ENCODE data around the gene DUSP23. TPM values are rescaled to one million over a fixed set of nuclear protein-coding genes. Genes with fewer than 3 reads are reported as not detected.

Gene DUSP23
- total RNA-seq, 1 donor from 2014 or later = 54.8 TPM

- DNase-seq (ENCODE audit: low spot score) = no peak
These were observed 3.0 kb downstream of the DUSP23 start for GRCh38 chr1:159783724-159784123.

DNA sequence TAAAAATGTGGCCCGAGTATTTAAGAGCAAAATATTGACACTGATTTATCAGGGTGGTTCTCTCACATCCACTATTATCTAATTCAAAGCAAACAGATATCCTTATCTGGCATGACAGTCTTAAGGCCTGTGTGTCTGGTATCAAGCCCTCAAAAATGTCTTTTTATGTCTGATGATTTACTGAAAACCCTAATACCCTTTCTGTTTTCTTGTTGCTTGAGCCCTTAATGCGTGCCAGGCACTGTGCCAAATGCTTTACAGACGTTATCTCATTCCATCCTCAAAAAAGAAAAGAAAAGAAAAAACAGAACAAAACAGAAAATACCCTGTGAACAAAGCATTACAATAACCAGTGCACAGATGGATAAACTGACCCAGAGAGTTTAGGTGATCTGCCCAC lies 5.7 kb downstream of the DUSP23 start:
- DNase-seq (ENCODE audit: low spot score) = no peak

DNA sequence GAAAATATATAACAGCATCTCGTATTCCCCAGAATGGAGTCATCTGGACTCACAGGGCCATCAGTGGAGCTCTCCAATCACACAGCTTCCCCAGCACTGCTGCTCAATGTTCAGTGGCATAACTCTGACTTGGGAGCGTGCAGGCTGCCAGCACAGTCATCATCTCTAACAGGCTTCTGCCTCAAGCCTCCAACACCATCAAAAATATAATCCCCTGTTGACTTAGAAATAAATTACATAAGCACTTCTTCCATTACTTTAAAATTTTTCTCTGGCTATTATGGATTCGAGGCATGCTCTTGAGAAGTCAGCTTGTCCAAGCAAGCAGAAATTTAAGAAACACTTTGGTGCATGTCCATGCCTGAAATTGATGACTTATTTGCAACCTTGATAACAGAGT lies 6.2 kb downstream of the DUSP23 start:
- DNase-seq (ENCODE audit: low spot score) = no peak

DNA sequence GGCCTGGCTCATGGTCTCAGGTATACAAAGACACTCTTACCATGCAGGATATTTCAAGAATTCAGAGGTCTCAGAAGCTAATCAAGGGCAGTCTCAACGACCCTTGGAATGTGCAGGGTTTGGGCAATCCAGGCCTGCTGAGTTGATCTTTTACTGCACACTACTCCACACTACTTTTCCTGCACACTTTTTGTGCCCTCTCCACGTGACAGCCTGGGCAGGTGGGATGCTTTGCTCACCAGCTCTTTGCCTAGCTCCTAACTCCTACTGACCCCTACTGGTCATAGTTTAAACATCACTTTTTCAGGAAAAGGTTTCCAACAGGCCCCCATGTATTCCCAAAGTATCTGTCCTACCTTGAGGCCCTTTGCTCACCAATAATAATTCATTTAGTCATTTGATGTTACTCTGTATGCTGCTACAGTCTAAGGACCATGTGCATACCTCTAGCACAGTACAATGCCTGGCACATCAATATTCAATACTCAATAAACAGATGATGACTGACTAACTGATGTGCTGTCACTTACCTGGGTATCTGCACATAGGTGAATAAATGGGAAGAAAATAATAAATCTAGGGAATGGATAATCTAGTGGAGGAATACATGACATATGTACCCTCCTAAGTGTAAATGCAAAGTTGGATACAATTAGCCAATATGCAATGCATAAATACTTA lies 9.6 kb downstream of the DUSP23 start:
- DNase-seq (ENCODE audit: low spot score) = no peak

GRCh38 chr1:159791031-159791430 lies 10.3 kb downstream of the DUSP23 start:
- no peak for DNase-seq (ENCODE audit: low spot score)

DNA sequence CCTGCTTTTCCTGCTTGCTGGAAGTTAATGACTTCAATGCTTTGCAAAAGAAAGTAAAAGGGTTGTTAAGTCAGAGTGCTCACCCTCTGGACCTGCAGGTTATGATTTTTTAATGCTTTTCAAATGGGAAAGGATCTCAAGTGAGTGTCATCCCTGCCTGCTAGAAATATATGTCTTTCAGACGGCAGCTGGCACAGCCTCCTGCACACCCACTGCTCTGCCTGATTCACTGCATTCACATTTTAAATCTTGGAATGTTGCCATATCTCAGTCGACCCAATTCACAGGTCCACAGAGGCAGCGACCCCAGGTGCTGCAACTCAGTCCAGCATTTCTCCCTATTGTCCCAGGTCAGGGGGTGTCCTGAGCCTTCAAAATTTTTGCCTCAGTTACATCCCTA lies 10.7 kb downstream of the DUSP23 start:
- no peak for DNase-seq (ENCODE audit: low spot score)

DNA sequence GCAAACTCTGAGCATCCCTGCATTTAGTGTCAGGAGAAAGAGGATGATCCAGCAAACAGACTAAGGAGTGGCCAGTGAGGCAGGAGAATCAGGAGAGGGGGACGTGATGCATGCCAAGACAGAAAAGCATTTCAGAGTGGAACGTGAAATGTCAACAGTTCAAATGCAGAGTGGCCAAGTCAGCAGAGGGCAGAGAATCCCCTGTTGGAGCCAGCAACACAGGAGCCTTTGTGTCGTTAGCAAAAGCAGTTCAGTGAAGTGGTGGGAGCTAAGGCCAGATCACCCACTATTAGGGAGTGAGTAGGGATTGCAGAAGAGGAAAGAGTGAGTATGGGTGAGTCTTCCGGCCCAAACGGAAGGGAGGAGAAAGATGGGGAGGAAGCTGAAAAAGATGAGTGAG lies 14.8 kb downstream of the DUSP23 start:
- DNase-seq (ENCODE audit: low spot score) = no peak

- no peak for DNase-seq (ENCODE audit: low spot score)
These were observed 18.1 kb downstream of the DUSP23 start for GRCh38 chr1:159798893-159799292.

- no peak for DNase-seq (ENCODE audit: low spot score)
These were observed 18.8 kb downstream of the DUSP23 start for GRCh38 chr1:159799446-159799985.

GRCh38 chr1:159800177-159800930 lies 19.6 kb downstream of the DUSP23 start:
- DNase-seq (ENCODE audit: low spot score) = no peak

DNA sequence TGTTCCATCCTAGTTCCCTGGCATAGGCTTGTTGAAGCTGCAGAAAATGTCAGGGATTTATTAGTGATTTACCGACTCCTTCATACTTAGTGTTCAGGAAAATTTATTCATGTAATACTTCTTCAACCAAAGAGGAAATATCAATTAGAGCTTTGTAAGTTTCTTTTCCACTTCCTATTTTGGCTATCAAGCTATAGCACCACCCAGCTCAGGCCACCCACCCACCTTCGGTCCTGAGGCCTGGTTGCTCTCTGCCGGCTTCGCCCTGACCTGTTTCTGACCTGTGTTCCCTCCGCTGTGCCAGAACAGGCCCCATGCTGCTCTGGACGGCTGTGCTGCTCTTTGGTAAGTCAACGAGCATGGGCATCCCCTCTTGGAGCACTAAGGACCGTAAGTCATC lies 21.3 kb downstream of the DUSP23 start, which contains the start of gene FCRL6:
FCRL6 (plus strand) TSS at position 250 of the 400 bp plus-strand sequence; CDS start at position 315, 65 bp downstream.
- DNase-seq (ENCODE audit: low spot score) = no peak

DNA sequence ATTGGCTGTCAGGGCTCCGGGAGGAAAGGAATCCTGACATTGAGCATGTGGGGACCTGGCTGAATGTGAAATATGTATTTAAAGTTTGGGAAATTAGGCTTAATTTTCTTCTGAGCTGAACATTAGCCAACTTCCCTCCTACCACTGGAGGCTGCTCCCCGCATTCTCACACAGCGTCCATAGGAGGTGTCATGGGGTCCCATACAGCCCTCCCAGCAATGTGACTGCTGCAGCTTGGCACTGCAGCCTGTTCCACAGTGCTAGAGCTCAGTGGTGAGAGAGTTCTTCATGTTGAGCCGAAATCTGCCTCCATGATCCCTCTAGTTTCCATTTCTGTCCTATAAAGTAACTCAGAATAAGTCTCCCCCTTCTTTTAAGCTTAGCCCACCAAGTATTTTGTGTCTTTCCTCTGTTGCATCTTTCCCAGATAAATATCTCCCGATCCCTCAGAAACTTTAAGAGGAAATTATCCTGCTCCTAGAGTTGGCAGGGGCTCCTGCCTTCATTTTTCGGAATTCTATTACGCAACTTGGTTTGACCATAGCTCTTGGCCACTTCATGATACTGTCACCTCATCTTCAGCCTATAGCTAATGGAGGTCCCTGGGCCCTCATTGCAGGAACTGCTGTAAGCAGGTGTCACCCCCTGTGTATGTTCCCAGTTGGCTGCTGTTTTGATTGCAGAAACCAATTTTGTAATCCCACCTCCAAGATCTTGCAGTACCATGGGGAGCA lies 23.4 kb downstream of the DUSP23 start:
- no peak for DNase-seq (ENCODE audit: low spot score)

GRCh38 chr1:159804924-159805323 lies 24.2 kb downstream of the DUSP23 start:
- no peak for DNase-seq (ENCODE audit: low spot score)

DNA sequence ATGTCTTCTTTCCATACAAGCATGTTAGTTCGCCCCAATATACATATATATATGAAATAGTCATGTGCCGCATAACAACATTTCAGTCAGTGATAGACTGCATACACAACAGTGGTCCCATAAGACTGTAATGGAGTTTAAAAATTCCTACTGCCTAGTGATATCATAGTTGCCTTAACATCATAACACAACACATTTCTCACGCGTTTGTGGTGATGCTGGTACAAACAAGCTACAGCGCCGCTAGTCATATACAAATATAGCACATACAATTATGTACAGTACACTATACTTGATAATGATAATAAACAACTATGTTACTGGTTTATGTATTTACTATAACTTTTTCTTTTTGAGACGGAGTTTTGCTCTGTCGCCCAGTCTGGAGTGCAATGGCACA lies 35.2 kb downstream of the DUSP23 start:
- DNase-seq (ENCODE audit: low spot score) = no peak

GRCh38 chr1:159817276-159818041 lies 36.7 kb downstream of the DUSP23 start:
- DNase-seq (ENCODE audit: low spot score) = no peak

DNA sequence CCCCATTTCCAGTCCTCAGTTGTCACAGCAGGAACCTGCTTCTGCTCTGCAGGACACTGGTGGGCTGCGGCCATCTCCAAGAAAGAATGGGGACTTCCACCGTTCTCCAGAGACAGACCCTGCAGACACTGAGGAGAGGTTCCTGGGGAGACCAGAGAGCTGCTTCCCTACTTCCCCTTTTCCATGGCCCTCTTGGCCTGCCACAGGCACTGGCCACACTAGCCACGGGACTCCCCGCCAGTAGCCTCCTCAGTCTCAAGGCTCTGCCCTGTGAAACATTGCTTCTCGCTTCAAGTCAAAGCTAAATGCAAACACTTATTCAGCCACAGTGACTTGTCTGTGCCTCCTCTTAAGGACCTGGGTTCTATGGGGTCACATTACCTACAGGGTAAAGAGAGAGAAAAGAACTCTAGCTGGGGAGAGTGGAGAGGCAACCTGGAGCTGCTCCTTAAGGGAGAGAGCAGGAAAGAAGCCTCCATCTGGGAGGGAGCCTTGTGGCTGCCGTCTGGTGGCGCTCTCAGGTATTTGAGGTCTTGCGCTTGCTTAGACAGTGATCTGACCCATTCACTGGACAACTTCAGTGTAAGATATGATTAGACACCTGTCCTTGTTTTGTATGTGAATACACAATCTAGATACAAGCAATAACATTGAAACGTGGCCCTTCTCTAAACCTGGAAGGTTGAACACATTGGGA lies 40.6 kb downstream of the DUSP23 start:
- DNase-seq (ENCODE audit: low spot score) = no peak

GRCh38 chr1:159823406-159823805 lies 42.6 kb downstream of the DUSP23 start:
- no peak for DNase-seq (ENCODE audit: low spot score)

DNA sequence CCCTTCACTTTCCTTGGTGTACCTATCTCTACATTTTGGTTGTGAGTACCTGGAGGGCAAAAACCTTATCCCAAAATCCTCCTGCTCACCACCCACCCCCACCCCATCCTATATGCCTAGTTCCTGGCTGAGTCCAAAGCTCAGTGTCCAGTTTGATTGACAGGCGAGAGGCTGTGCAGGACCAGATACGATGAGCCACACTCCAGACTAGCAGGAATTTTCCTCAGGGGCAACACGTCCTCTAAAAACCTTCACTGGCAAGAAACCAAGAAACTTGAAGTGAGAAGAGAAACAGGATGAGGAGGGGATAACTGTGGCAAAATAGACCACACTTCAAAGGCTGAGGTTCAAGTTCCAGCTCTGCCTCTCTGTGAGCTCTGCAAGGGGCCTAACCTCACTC lies 44.8 kb downstream of the DUSP23 start:
- no peak for DNase-seq (ENCODE audit: low spot score)

DNA sequence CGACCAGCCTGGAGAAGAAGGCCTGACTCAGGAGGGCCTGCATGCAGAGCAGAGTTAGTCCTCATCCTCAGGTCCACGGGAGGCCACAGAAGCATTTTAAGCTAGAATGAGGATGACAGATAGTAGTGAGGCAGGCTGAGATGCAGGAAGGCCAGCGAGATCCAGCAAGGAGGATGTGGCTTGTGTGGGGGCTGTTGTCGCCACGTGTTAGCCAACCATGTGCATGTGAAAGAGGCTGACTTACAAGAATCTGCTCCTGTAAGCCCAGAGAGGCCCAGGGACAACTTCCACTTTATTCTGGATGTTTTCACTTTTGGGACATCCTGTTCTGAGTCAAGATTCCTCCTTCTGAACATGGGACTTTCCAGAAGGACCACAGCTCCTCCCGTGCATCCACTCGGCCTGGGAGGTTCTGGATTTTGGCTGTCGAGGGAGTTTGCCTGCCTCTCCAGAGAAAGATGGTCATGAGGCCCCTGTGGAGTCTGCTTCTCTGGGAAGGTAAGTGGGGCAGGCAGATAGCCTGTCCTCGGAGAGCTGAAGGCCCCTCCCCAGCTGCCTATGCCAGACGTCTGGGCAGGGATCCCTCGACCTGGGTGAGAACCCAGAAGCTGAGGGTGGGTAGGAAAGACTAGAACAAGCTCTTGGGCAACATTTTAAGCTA lies 45.8 kb downstream of the DUSP23 start, which contains the start of gene SLAMF8:
SLAMF8 (plus strand) TSS at position 433 of the 661 bp plus-strand sequence; CDS start at position 459, 26 bp downstream.
- no peak for DNase-seq (ENCODE audit: low spot score)

DNA sequence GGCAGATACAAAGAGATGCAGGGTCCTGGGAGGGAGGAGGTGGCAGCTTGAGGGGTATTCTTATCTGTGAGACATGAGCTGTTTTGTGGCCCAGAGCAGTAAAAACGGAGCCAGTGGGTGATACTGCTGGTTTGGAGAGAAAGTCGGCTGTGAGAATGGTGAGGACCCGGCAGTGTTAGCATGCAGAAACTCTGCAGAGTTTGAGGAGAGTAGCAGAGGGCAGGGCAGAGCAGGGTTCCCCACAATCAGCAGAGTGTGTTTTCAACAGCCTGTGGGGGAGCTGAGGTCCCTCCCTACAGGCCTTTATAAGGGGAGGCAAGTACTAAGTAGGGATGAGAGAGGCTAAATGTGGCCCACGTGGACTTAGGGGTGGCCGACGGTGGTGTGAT lies 46.3 kb downstream of the DUSP23 start:
- no peak for DNase-seq (ENCODE audit: low spot score)
